HG03196 (cell line): Measurements from ENCODE around the gene RASGEF1B.

Experiments
- ATAC-seq: cut with Tn5 transposase; IDR thresholded peaks from one replicate; pipeline ENCODE4 v1.9.1; 2021; ENCODE audit not compliant: unreplicated experiment

The RASGEF1B gene

GRCh38 chr4:81466841-81467671 lies 4.7 kb downstream of the RASGEF1B start:
- no peak for ATAC-seq

DNA sequence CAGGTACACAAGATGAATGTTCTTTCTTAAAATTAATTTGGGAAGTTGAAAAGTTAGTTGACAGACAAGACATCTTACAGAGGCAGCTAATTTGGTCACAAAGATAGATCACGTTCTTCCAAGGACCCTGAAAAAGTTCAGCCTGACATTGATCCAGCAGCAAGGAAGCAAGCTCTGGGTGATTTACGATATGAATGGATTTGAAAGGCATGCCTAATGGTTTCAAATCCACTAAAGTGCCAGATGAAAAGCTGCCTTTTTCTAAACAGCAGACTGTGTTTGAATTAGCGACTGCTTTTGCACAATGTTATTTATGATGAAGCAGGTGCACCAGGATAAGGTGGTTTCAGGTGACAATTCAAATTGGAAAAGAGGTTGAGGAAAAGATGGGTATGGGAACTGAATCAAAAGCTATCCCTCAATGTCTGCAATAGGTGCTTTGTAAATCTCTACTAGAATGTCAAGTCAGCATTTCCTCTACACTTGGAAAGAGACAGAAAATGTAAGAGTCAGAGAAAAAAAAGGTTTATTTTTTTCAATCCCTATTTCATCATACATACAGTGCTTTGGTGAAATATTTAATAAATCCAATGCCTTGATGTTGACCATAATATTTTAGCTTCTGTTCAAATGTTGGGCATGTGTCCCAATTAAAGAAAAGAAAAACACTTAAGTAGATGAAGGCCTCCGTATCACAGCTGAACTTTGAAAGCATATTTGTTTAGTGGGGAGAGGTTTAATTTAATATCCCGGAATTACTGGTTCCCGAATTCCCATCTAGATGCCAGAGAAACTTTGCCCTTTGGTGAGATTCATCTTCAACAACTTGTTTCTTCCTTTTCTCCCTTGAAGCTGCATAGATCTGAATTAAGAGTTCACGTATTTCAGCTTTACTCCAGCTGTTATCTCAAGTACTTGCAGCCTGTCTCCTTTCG lies 6.0 kb downstream of the RASGEF1B start:
- ATAC-seq: no peak

DNA sequence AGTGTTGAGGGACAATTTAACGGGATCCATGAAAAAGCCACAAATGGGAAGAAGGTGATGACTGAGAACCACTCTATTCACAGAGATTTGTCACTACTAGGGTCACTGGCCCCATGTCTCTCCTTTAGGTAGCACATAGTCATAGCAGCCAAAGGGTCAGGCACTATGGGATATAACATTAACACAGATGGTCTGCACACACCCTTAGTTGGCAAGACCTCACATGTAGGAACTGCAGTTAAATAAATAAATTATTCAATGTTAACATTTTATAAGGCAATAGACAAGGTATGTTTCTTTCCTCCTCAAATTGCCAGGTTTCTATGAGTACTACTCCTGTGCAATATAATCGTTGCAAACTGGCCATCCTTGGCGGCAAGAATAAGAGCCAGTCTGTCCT lies 10.9 kb downstream of the RASGEF1B start:
- no peak for ATAC-seq

DNA sequence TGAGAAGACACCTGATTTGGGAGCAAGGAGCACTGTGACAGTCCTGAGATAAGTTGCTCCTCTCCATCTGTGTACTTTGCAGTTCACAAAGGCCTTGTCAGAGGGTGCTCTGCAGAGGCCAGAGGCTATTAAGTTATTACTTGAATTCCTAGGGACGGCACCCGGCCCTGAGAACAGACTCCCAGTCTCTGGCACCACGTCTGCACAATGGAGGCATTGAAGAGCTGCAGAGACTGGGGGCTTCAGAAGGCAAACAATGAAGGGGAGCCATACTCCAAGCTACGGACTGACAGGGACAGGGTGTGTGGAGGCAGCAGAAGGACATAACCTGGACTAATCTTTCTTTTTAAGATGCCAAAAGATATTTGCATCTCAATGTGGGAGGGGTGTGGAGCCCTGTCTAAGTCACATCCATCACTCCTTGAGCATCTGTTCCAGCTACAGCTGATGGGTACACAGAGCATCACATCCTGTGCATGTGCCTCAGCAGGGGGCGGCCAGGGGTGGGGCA lies 11.5 kb downstream of the RASGEF1B start:
- no peak for ATAC-seq

- ATAC-seq: no peak
These were observed 12.5 kb downstream of the RASGEF1B start for GRCh38 chr4:81459228-81459627.

- no peak for ATAC-seq
These were observed 13.7 kb downstream of the RASGEF1B start for GRCh38 chr4:81457921-81458520.

DNA sequence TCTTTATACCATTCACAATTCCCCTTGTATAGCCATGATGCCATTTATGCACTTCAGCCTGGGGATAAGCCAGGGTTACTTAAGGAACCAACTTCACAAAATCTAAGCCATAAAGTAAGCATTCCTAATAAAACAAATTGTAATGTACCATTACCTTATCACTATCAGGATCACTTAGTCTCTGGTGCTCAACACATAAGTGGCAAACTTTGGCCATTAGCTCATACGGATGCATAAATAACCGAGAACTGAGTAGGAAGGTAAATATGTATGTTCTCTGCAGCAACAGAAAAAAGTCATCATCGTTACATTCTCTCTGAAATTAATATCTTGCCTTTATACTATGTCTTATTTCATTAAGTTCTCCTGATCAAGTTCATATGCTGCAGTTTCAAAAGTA lies 14.4 kb downstream of the RASGEF1B start:
- no peak for ATAC-seq

DNA sequence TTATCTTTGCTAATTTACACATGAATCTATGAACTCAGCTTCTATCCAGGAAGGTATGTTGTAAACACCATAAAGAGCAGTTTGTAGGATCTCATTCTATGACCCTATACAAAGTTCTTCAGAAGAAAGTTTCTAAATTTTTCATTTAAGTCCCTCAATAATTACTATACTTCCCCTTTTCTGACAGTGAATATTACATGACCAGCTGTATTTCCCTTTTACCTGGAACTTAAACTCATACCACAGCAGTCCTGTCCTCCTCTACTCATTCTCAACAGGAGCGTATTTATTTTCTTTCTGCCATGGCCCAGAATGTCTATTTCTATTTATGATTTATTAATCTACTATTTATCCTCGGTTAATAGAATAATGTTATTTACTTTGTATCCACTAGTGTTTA lies 15.8 kb downstream of the RASGEF1B start:
- ATAC-seq: no peak

GRCh38 chr4:81454948-81455347 lies 16.8 kb downstream of the RASGEF1B start:
- no peak for ATAC-seq

- no peak for ATAC-seq
These were observed 17.2 kb downstream of the RASGEF1B start for GRCh38 chr4:81454499-81454898.

GRCh38 chr4:81453024-81453423 lies 18.7 kb downstream of the RASGEF1B start:
- no peak for ATAC-seq

- ATAC-seq: no peak
These were observed 19.2 kb downstream of the RASGEF1B start for GRCh38 chr4:81452452-81453006.

- ATAC-seq: no peak
These were observed 22.7 kb downstream of the RASGEF1B start for GRCh38 chr4:81449015-81449414.

DNA sequence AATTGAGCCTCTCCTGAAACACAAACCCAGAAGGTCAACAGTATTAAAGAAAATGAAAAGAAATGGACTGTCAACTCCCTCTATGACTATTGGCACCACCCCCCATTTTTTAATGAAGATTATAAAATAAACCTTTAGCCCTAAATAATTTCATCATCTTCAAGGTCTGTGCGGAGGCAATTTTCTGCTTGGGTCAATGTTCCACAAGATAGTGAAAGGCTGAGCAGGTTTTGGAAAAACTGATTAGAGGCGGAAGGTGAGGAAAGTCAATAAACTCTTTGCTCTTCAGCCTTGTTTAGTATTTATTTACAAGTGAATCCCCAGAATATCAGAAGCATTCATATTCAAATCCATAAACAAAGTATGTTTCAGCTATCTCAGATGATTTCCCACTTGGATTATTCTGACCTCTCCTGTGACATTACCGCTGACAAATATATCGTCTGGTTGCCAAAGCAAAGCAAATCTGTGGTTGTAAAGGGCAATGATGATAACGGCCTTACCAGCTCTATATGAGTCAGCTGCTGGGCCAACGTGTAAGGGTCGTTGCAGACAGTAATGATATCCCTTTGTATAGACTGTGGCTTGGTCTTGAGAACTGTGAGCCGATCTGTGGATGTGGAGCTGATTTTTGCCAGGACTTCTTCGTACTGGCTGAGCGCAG lies 24.0 kb downstream of the RASGEF1B start:
- ATAC-seq: no peak

- ATAC-seq: no peak
These were observed 25.1 kb downstream of the RASGEF1B start for GRCh38 chr4:81446634-81447033.

GRCh38 chr4:81445196-81445595 lies 26.5 kb downstream of the RASGEF1B start:
- ATAC-seq: no peak

DNA sequence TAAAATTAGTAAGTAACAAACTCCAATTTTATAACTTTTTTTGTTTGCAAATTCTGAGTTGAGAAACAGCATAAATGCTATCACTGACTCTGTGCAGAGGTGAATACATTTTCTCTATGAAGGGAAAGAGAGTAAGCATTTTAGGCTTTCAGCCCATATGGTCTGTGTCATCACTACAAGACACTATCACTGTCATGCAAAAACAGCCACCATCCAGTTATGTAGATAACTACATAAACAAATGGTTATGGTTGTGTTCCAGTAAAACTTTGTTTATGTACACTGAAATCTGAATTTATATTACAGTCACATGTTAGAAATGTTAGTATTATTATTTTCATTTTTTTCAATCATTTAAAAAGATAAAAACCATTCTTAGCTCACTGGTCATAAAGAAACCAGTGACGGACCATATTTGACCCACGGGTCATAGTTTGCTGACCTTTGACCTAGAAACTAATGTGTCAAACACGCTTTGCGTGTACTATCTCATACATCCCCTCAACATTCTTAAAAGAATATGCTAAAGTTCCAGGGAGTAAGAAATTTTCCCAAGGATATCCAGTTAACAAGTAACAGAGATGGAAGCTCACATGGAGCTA lies 29.1 kb downstream of the RASGEF1B start:
- ATAC-seq: no peak

DNA sequence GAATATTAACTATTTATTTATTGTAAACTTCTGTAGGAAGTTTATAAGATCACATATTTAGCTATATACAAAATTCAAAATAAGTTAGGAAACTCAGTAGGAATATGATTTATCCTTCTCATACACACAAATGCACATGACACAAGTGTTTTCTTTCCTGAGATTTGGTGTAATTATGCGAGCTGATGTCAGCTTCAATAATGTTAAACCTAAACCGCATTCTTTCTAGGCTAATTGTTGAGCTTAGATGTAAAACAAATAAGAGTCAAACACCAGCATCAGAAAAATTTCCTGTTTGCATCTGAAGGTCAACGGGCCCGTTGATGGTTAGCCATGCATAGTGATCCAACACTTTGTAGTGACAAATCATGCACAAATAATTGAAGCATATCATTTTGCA lies 30.8 kb downstream of the RASGEF1B start:
- no peak for ATAC-seq

DNA sequence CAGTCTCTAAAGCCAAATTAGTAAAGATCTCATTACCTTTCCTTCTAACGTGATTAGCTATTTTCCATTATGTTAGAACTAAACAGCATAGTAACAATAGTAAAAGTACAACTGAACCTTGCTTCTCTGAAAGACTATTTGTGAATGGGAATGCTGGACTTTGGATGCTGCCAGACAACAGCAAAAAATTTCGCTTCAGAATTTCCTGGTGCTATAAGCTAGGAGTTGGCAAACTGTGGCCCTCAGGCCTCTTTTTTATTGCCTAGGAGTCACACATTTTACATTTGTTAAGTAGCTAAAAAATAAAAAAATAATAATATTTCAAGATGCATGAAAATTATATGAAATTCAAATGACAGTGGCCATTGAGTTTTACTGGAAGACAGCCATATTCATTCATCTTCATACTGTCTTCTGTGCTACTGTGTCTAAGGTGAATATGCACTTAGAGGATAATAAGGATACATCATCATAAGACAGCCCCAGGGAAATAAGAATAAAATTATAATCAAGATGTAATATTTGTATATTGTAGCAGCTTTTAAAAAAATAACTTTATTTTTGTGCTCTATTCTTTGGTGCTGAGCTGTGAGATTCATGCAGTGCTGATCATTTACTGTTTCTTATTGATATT lies 34.6 kb downstream of the RASGEF1B start:
- no peak for ATAC-seq

- no peak for ATAC-seq
These were observed 35.6 kb downstream of the RASGEF1B start for GRCh38 chr4:81436096-81436495.
